PC-9 (cell line): ENCODE results near the gene SMAP2. TPM values are rescaled to one million over a fixed set of nuclear protein-coding genes. Genes with fewer than 3 reads are reported as not detected.

Experiments
- BruUV-seq: library from RNA; stranded (reverse); fragments of 400-500 nt; replicated peaks from 2 replicates; lab custom pipeline; 2021; lab: Mats Ljungman, UMichigan
- CTCF ChIA-PET: fragments of 300-600 bp; sonication (Branson Sonifier 250); formaldehyde crosslinking; loops from one replicate; lab custom pipeline; 2022; ENCODE audit warnings: antibody characterized with exemption; lab: Charles Lee
- POLR2A ChIA-PET: fragments of 300-600 bp; sonication (Branson Sonifier 250); formaldehyde crosslinking; loops from one replicate; lab custom pipeline; 2022; ENCODE audit warnings: antibody characterized with exemption; ENCODE audit not compliant: unreplicated experiment; lab: Charles Lee
- DNase-seq, 2 experiments: peaks; one replicate each; pipeline versions ENCODE4 v3.0.0 to v3.0.0-alpha.2; 2015 to 2022; ENCODE audit warnings: mixed read lengths in 1 of 2
- H2AFZ ChIP-seq: fragments of 200-600 bp; sonication (generic); 2 replicates; pipeline ENCODE4 v1.8.1; 2017; ENCODE audit warnings: antibody characterized with exemption
- H3F3A ChIP-seq: fragments of 200-600 bp; sonication (generic); 2 replicates; pipeline ENCODE4 v1.8.1; 2017; ENCODE audit warnings: antibody characterized with exemption, mild to moderate bottlenecking, low read depth; ENCODE audit not compliant: insufficient read depth
- H3K27ac ChIP-seq: fragments of 200-600 bp; sonication (generic); 2 replicates; pipeline ENCODE4 v1.6.1; 2016; ENCODE audit warnings: mixed run types
- H3K27me3 ChIP-seq: fragments of 200-600 bp; sonication (generic); 2 replicates; pipeline ENCODE4 v1.6.1; 2016; ENCODE audit warnings: low read depth, mixed run types; ENCODE audit not compliant: insufficient read depth
- H3K36me3 ChIP-seq: fragments of 200-600 bp; sonication (generic); 2 replicates; pipeline ENCODE4 v1.6.1; 2016; ENCODE audit warnings: low read depth, mixed run types
- H3K4me1 ChIP-seq: fragments of 200-600 bp; sonication (generic); replicated peaks from 2 replicates; pipeline ENCODE4 v1.6.1; 2016; ENCODE audit warnings: mixed run types; ENCODE audit not compliant: insufficient read depth
- H3K4me2 ChIP-seq: fragments of 200-600 bp; sonication (generic); 2 replicates; pipeline ENCODE4 v1.6.1; 2017; ENCODE audit warnings: mixed run types
- H3K4me3 ChIP-seq: fragments of 200-600 bp; sonication (generic); 2 replicates; pipeline ENCODE4 v1.6.1; 2016; ENCODE audit warnings: mixed run types
- H3K79me2 ChIP-seq: fragments of 200-600 bp; sonication (generic); 2 replicates; pipeline ENCODE4 v1.6.1; 2017; ENCODE audit warnings: low read depth, mixed run types
- H3K9me2 ChIP-seq: fragments of 200-600 bp; sonication (generic); 2 replicates; pipeline ENCODE4 v1.8.1; 2017; ENCODE audit warnings: mild to moderate bottlenecking; ENCODE audit not compliant: insufficient read depth
- H3K9me3 ChIP-seq: fragments of 200-600 bp; sonication (generic); 2 replicates; pipeline ENCODE4 v1.8.1; 2016; ENCODE audit warnings: low read depth; ENCODE audit not compliant: insufficient read depth
- H4K20me1 ChIP-seq: fragments of 200-600 bp; sonication (generic); 2 replicates; pipeline ENCODE4 v1.8.1; 2017; ENCODE audit not compliant: insufficient read depth
- EZH2 ChIP-seq: fragments of 200-600 bp; sonication (generic); IDR thresholded peaks from 2 replicates; pipeline ENCODE4 v1.8.0; 2017; ENCODE audit warnings: antibody characterized with exemption, low read depth
- intact Hi-C: fragments of 100-400 bp; cut with micrococcal nuclease; formaldehyde crosslinking; loops from one replicate; pipeline ENCODE4 v1.10.0; 2022; ENCODE audit not compliant: unreplicated experiment
- total RNA-seq: library from RNA; stranded (reverse); gene quantifications from 2 replicates; pipeline ENCODE4 v1.2.3, GENCODE V29; 2021
- TF ChIP-seq, protein P1 (sequence below): fragments of 200-600 bp; sonication (generic); conservative IDR thresholded peaks from 2 replicates; pipeline ENCODE4 v1.6.1; 2017; ENCODE audit warnings: mixed run types, antibody characterized with exemption, mild to moderate bottlenecking, moderate library complexity

Gene SMAP2
- total RNA-seq, 1 experiment from 2014 or later: 19.7 TPM

DNA sequence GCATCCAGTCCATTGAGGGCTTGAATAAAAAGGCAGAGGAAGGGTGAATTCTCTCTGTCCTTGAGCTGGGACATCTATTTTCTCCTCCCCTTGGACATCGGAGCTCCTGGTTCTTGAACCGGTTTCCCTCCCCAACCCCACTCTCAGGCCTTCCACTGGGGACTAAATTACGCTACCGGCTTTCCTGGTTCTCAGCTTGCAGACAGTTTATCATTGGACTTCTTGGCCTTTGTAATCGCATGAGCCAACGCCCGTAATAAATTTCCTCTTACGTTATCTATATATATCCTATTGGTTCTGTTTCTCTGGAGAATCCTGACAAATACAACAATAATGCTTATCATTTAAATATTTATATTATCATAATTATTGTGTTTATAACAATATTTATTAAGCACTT lies 36.1 kb upstream of the SMAP2 start:
- Histone ChIP-seq H3K9me3 (no peaks in the 10 kb centered on the region), H3K27ac (no peak overlapping the region), H3K9me2 (no peaks in the 10 kb centered on the region), H3K4me2 (no peak overlapping the region), H2AFZ (no peak overlapping the region), H4K20me1 (no peaks in the 10 kb centered on the region), H3K36me3 (no peaks in the 10 kb centered on the region), H3K4me1 (peaks cover 10% of the 10 kb centered on the region), H3K4me3 (no peak overlapping the region), H3K27me3 (no peaks in the 10 kb centered on the region), H3K79me2 (no peaks in the 10 kb centered on the region), H3F3A (no peaks in the 10 kb centered on the region)
- ChIA-PET POLR2A (no interaction called here), CTCF (interaction anchor here (0.5 to 2.7 kb wide), 3 partner anchors 59 to 184 kb away, joined by 6 to 40 read pairs (median 8); no protein-coding TSS in a partner anchor)
- no peak for DNase-seq
- TF ChIP-seq, protein P1, sequence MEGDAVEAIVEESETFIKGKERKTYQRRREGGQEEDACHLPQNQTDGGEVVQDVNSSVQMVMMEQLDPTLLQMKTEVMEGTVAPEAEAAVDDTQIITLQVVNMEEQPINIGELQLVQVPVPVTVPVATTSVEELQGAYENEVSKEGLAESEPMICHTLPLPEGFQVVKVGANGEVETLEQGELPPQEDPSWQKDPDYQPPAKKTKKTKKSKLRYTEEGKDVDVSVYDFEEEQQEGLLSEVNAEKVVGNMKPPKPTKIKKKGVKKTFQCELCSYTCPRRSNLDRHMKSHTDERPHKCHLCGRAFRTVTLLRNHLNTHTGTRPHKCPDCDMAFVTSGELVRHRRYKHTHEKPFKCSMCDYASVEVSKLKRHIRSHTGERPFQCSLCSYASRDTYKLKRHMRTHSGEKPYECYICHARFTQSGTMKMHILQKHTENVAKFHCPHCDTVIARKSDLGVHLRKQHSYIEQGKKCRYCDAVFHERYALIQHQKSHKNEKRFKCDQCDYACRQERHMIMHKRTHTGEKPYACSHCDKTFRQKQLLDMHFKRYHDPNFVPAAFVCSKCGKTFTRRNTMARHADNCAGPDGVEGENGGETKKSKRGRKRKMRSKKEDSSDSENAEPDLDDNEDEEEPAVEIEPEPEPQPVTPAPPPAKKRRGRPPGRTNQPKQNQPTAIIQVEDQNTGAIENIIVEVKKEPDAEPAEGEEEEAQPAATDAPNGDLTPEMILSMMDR: no peak
- TF ChIP-seq EZH2: no peak
- no TSS peak for BruUV-seq
- intact Hi-C loops: loop anchor here (5.0 kb wide), 2 partner anchors 80 to 520 kb away; partner anchors contain the start of gene ZMPSTE24

DNA sequence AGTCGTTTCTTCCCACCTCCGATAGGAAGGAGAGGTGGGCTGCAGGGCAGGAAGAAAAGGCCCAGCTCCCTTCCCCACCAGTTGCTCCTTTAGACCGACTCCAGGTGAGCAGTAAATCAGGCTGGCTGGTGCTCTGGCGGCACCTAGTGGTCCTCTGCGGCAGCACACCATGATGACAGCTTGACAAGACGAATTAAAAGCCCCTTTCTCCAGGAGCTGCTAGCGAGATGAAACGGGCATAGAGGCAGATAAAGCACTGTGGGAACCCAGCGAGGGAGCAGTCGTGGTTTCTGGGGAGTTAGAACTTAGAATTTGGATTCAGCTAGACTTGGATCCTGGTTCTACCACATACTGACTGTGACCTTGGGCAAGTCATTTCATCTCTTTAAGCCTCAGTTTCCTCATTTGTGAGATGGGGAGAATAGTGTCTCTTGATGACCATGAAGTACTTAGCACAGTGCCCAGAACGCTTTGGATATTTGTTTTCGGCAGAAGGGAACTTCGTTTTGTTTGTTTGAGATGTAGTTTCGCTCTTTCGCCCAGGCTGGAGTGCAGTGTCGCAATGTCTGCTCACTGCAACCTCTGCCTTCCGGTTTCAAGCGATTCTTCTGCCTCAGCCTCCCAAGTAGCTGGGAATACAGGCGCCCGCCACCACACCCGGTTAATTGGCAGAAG lies 34.6 kb upstream of the SMAP2 start:
- intact Hi-C loops: loop anchor here (1.0 to 5.0 kb wide), 7 partner anchors 66 to 522 kb away; partner anchors contain the start of gene ZMPSTE24
- H3K4me2 ChIP-seq: peak overlapping the region; percentile 70
- TF ChIP-seq, protein P1: peak; percentile 98
- TF ChIP-seq EZH2: no peak
- H3K27ac ChIP-seq: no peak overlapping the region
- POLR2A ChIA-PET: interaction anchor here (0.7 kb wide), 1 partner anchor 423 kb away, joined by 6 read pairs; no protein-coding TSS in a partner anchor
- H4K20me1 ChIP-seq: no peaks in the 10 kb centered on the region
- no peaks in the 10 kb centered on the region for H3K36me3 ChIP-seq
- no peaks in the 10 kb centered on the region for H3K9me2 ChIP-seq
- peak; percentile 71 to 93 for DNase-seq
- no peaks in the 10 kb centered on the region for H3F3A ChIP-seq
- CTCF ChIA-PET: interaction anchor here (0.5 to 2.7 kb wide), 23 partner anchors 23 to 732 kb away, joined by 3 to 40 read pairs (median 4); partner anchors contain the start of genes CTPS1 and NFYC
- no peaks in the 10 kb centered on the region for H3K9me3 ChIP-seq
- H3K4me1 ChIP-seq: peaks cover 10% of the 10 kb centered on the region
- H3K27me3 ChIP-seq: no peaks in the 10 kb centered on the region
- no peak overlapping the region; the same call in 1 of the 2 replicates for H3K4me3 ChIP-seq
- peak overlapping the region; percentile 56; the same call in 1 of the 2 replicates for H2AFZ ChIP-seq
- BruUV-seq: no TSS peak
- H3K79me2 ChIP-seq: no peaks in the 10 kb centered on the region

DNA sequence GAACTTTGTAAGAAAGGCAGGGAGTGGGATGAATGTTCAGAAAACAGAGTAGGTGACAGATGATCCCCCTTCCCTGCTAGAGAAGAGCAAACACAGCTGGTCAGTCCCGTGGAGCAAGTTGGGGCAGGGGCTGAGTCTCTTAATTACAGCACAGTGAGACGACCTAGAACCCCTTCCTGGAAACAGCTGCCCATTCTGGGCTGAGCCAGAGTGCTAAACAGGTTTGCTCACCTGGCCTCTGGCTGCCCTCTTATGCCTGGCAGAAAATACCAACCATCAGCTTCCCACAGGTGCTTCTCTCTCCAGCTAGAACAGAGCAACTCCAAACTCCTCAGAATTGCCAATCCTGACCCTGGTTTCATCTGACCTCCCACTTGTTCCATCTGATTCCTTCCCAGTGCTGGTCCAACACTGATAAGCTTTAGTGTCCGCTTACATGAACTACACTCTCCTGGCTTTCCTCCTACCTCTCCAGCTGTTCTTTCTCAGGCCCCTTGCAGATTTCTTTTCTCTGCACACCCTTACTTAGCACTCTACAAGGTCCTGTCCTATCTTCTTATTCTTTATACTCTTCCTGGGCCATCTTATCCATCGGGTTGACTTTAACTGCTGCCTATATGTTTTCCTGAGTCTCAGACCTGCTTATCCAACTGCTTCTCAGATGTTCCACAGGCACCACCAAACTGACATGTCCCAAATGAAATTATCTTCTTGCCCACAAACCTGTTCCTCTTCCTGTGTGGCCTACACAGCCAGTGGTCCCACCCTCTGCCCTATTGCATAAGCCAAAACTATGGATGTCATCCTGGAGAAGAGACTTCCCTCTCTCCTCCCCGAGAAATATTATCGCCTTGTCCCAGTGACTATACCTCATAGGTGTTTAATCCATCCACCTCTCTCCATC lies 33.9 kb upstream of the SMAP2 start:
- ChIA-PET CTCF (interaction anchor here (0.5 to 2.7 kb wide), 15 partner anchors 24 to 640 kb away, joined by 3 to 40 read pairs (median 4); partner anchors contain the start of gene CTPS1), POLR2A (interaction anchor here (0.6 to 0.7 kb wide), 2 partner anchors 298 to 424 kb away, joined by 3 to 6 read pairs; no protein-coding TSS in a partner anchor)
- peak overlapping the region; percentile 56; the same call in 1 of the 2 replicates for H2AFZ ChIP-seq
- no peak overlapping the region; the same call in 1 of the 2 replicates for H3K4me3 ChIP-seq
- no peaks in the 10 kb centered on the region for H3K9me3 ChIP-seq
- H3K79me2 ChIP-seq: no peaks in the 10 kb centered on the region
- H4K20me1 ChIP-seq: no peaks in the 10 kb centered on the region
- H3K4me2 ChIP-seq: peak overlapping the region; percentile 70
- H3K4me1 ChIP-seq: peaks cover 10% of the 10 kb centered on the region
- H3K27ac ChIP-seq: no peak overlapping the region
- no peaks in the 10 kb centered on the region for H3K27me3 ChIP-seq
- H3K9me2 ChIP-seq: no peaks in the 10 kb centered on the region
- H3K36me3 ChIP-seq: no peaks in the 10 kb centered on the region
- H3F3A ChIP-seq: no peaks in the 10 kb centered on the region
- BruUV-seq: no TSS peak
- DNase-seq: peak; percentile 5 to 40
- TF ChIP-seq EZH2: no peak
- TF ChIP-seq, protein P1: no peak
- intact Hi-C loops: loop anchor here (2.0 to 5.0 kb wide), 4 partner anchors 65 to 522 kb away; partner anchors contain the start of gene ZMPSTE24
